ENCODE measurements around the gene CPLX3.

CPLX3 gene

GRCh38 chr15:74820056-74820455 lies 6.4 kb upstream of the CPLX3 start:
- no peak overlapping the region for H3K4me3 ChIP-seq (ENCODE audit: low read depth, low read length)
- TF ChIP-seq CTCF (IDR thresholded peaks at IDR 0.05; ENCODE audit: low read depth, low read length) = no peak
- in situ Hi-C loops (cut with HindIII; ENCODE audit: low sequenced_read_pairs) = no loop called here
- no peak for DNase-seq (ENCODE audit: low read depth, low spot score)

- no peak for TF ChIP-seq CTCF (IDR thresholded peaks at IDR 0.05; ENCODE audit: low read depth, low read length)
- no peak for DNase-seq (ENCODE audit: low read depth, low spot score)
- no peak overlapping the region for H3K4me3 ChIP-seq (ENCODE audit: low read depth, low read length)
- in situ Hi-C loops (cut with HindIII; ENCODE audit: low sequenced_read_pairs) = no loop called here
Observed at GRCh38 chr15:74821091-74821789, 5.2 kb upstream of the CPLX3 start.

- no peak for DNase-seq (ENCODE audit: low read depth, low spot score)
- no peak for TF ChIP-seq CTCF (IDR thresholded peaks at IDR 0.05; ENCODE audit: low read depth, low read length)
- no peak overlapping the region for H3K4me3 ChIP-seq (ENCODE audit: low read depth, low read length)
- in situ Hi-C loops (cut with HindIII; ENCODE audit: low sequenced_read_pairs) = no loop called here
Observed at GRCh38 chr15:74821790-74822158, 4.7 kb upstream of the CPLX3 start.

- DNase-seq (ENCODE audit: low read depth, low spot score) = no peak
- in situ Hi-C loops (cut with HindIII; ENCODE audit: low sequenced_read_pairs) = no loop called here
- no peak overlapping the region for H3K4me3 ChIP-seq (ENCODE audit: low read depth, low read length)
- no peak for TF ChIP-seq CTCF (IDR thresholded peaks at IDR 0.05; ENCODE audit: low read depth, low read length)
Observed at GRCh38 chr15:74822233-74822632, 4.2 kb upstream of the CPLX3 start.

GRCh38 chr15:74823324-74823723 lies 3.1 kb upstream of the CPLX3 start:
- DNase-seq (ENCODE audit: low read depth, low spot score) = no peak
- no peak for TF ChIP-seq CTCF (IDR thresholded peaks at IDR 0.05; ENCODE audit: low read depth, low read length)
- no peak overlapping the region for H3K4me3 ChIP-seq (ENCODE audit: low read depth, low read length)
- in situ Hi-C loops (cut with HindIII; ENCODE audit: low sequenced_read_pairs) = no loop called here

- in situ Hi-C loops (cut with HindIII; ENCODE audit: low sequenced_read_pairs) = no loop called here
- no peak for TF ChIP-seq CTCF (IDR thresholded peaks at IDR 0.05; ENCODE audit: low read depth, low read length)
- no peak for DNase-seq (ENCODE audit: low read depth, low spot score)
- H3K4me3 ChIP-seq (ENCODE audit: low read depth, low read length) = no peak overlapping the region
Observed at GRCh38 chr15:74824976-74825375, 1.5 kb upstream of the CPLX3 start.
